K562 (cell line): ENCODE measurements around the gene S100A1. TPM values are rescaled to one million over a fixed set of nuclear protein-coding genes. Genes with fewer than 3 reads are reported as not detected.

Source experiments
- ATAC-seq: fragments of 200-7000 bp; cut with Tn5 transposase; 3 replicates; pipeline ENCODE4 v1.9.1; 2020; ENCODE audit warnings: moderate library complexity
- BruUV-seq: library from RNA; stranded (reverse); fragments of 400-500 nt; replicated peaks from 2 replicates; lab custom pipeline; 2021; lab: Mats Ljungman, UMichigan
- CTCF ChIA-PET: fragments of 300-600 bp; formaldehyde crosslinking; extraction: SDS; loops from one replicate; lab custom pipeline; 2021; ENCODE audit warnings: low intra/inter-chr PET ratio; lab: Yijun Ruan, JAX
- POLR2A ChIA-PET: fragments of 300-600, 350-650 bp; sonication (Branson Sonifier 250); formaldehyde crosslinking; extraction: SDS; loops from one replicate; lab custom pipeline; 2021; ENCODE audit warnings: antibody characterized with exemption, inconsistent platforms; lab: Yijun Ruan, JAX
- DNase-seq, 4 experiments: peaks; one replicate each; pipeline versions ENCODE4 v3.0.0 to v3.0.0-alpha.2; 2011 to 2018; ENCODE audit warnings: low spot score in 3 of 4, mixed read lengths in 3 of 4; ENCODE audit errors: extremely low read depth in 1 of 4
- FAIRE-seq: peaks from 2 replicates; lab custom pipeline; 2011; peaks lifted over from hg19 to GRCh38; lab: Jason Lieb, UNC
- H2AFZ ChIP-seq: 2 replicates; pipeline ENCODE4 v1.6.0; 2011; ENCODE audit warnings: low read depth, low read length, control low read depth, inconsistent platforms
- H3K27ac ChIP-seq: fragments of 200-600 bp; 3 replicates; pipeline ENCODE4 v1.8.0; 2011; ENCODE audit warnings: low read depth, mild to moderate bottlenecking, control low read depth, inconsistent platforms, low read length, moderate library complexity, mixed read lengths; ENCODE audit errors: extremely low read depth
- H3K27me3 ChIP-seq, 2 experiments: fragments of 300-600 bp in 1 of 2; 2 replicates in 1 of 2; 3 replicates in 1 of 2; pipeline versions ENCODE4 v1.6.0 to v1.8.0; 2011; ENCODE audit warnings: inconsistent platforms in 2 of 2, low read length in 2 of 2, mild to moderate bottlenecking in 1 of 2, mixed read lengths in 1 of 2, moderate library complexity in 1 of 2; ENCODE audit not compliant: control insufficient read depth in 2 of 2, insufficient read depth in 2 of 2
- H3K36me3 ChIP-seq: fragments of 300-600 bp; 3 replicates; pipeline ENCODE4 v1.8.0; 2011; ENCODE audit warnings: mild to moderate bottlenecking, low read length, inconsistent platforms; ENCODE audit not compliant: control insufficient read depth, insufficient read depth
- H3K4me1 ChIP-seq, 2 experiments: fragments of 200-600 bp in 1 of 2; replicated peaks in 1 of 2; 2 replicates in 1 of 2; 3 replicates in 1 of 2; pipeline versions ENCODE4 v1.5.1 to v1.8.0; 2011; ENCODE audit warnings: inconsistent platforms in 2 of 2, low read length in 2 of 2, mild to moderate bottlenecking in 1 of 2, mixed read lengths in 1 of 2, moderate library complexity in 1 of 2; ENCODE audit not compliant: control insufficient read depth in 2 of 2, insufficient read depth in 2 of 2
- H3K4me2 ChIP-seq: 2 replicates; pipeline ENCODE4 v1.6.1; 2011; ENCODE audit warnings: low read length, control low read depth, inconsistent platforms, mixed read lengths; ENCODE audit not compliant: insufficient read depth
- H3K4me3 ChIP-seq: fragments of 200-600 bp; sonication (generic), shearing (Covaris generic); 2 replicates; pipeline ENCODE4 v1.5.1; 2016; ENCODE audit warnings: control low read depth, inconsistent platforms
- H3K79me2 ChIP-seq: fragments of 200-600 bp; 3 replicates; pipeline ENCODE4 v1.8.0; 2011; ENCODE audit warnings: low read length, inconsistent platforms; ENCODE audit not compliant: control insufficient read depth, insufficient read depth
- H3K9ac ChIP-seq, 2 experiments: 2 replicates each; pipeline versions ENCODE4 v1.6.0 to v1.6.1; 2011; ENCODE audit warnings: low read depth in 2 of 2, low read length in 2 of 2, control low read depth in 1 of 2, inconsistent platforms in 1 of 2, mild to moderate bottlenecking in 1 of 2, mixed read lengths in 1 of 2; ENCODE audit not compliant: insufficient read depth in 1 of 2
- H3K9me1 ChIP-seq: one replicate; pipeline ENCODE4 v1.6.0; 2011; ENCODE audit warnings: inconsistent platforms, mild to moderate bottlenecking, low read length, moderate library complexity; ENCODE audit not compliant: control insufficient read depth, insufficient read depth
- H3K9me3 ChIP-seq: replicated peaks from 2 replicates; pipeline ENCODE4 v1.5.1; 2011; ENCODE audit warnings: low read depth, low read length, inconsistent platforms; ENCODE audit not compliant: control insufficient read depth, insufficient read depth
- H4K20me1 ChIP-seq: replicated peaks from 2 replicates; pipeline ENCODE4 v1.6.1; 2011; ENCODE audit warnings: low read length, inconsistent platforms, mixed read lengths; ENCODE audit not compliant: control insufficient read depth, insufficient read depth
- ASH1L ChIP-seq: fragments of 450-650 bp; IDR thresholded peaks from 2 replicates; pipeline ENCODE4 v1.6.1; 2018; ENCODE audit warnings: borderline replicate concordance, mild to moderate bottlenecking, low read depth; ENCODE audit not compliant: partially characterized antibody
- COPS2 ChIP-seq: fragments of 450-650 bp; conservative IDR thresholded peaks from 2 replicates; pipeline ENCODE4 v1.6.1; 2016; ENCODE audit warnings: mild to moderate bottlenecking, moderate library complexity
- CREB1 ChIP-seq, 2 experiments: sonication (generic) in 1 of 2; formaldehyde crosslinking in 1 of 2; IDR thresholded peaks; 2 replicates each; pipeline versions ENCODE4 v1.6.1 to v1.8.0; 2012 to 2022; ENCODE audit warnings: inconsistent platforms in 1 of 2, mild to moderate bottlenecking in 1 of 2, missing genetic modification reagents in 1 of 2, moderate library complexity in 1 of 2
- CREBBP ChIP-seq: IDR thresholded peaks from one replicate; pipeline ENCODE4 v1.6.1; 2012; ENCODE audit warnings: low read depth, mild to moderate bottlenecking, control low read depth, inconsistent platforms, low read length
- DPF2 ChIP-seq: fragments of 450-650 bp; IDR thresholded peaks from 2 replicates; pipeline ENCODE4 v1.6.1; 2016
- EP400 ChIP-seq: fragments of 450-650 bp; IDR thresholded peaks from 2 replicates; pipeline ENCODE4 v1.6.1; 2017; ENCODE audit warnings: antibody characterized with exemption, mild to moderate bottlenecking, moderate library complexity
- HDAC8 ChIP-seq: fragments of 450-650 bp; IDR thresholded peaks from 2 replicates; pipeline ENCODE4 v1.6.1; 2016; ENCODE audit warnings: mild to moderate bottlenecking, missing genetic modification characterization, moderate library complexity, missing compliant biosample characterization
- MAZ ChIP-seq, 2 experiments: fragments of 450-650 bp in 1 of 2; sonication (generic) in 1 of 2; formaldehyde crosslinking; IDR thresholded peaks in 1 of 2; conservative IDR thresholded peaks in 1 of 2; 2 replicates each; pipeline versions ENCODE4 v1.4.0 to v1.5.0; 2020; ENCODE audit warnings: mild to moderate bottlenecking in 1 of 2, missing genetic modification reagents in 1 of 2
- MIER1 ChIP-seq: fragments of 450-650 bp; IDR thresholded peaks from 2 replicates; pipeline ENCODE4 v1.6.1; 2016; ENCODE audit warnings: antibody characterized with exemption, mild to moderate bottlenecking, low read depth
- MYC ChIP-seq, 2 experiments: fragments of 250-450 bp in 1 of 2; sonication (Bioruptor Pico) in 1 of 2; IDR thresholded peaks; 2 replicates each; pipeline versions ENCODE4 v1.5.1 to v1.6.1; 2012 to 2021; ENCODE audit warnings: low read depth in 2 of 2, borderline replicate concordance in 1 of 2, improper control_type of control experiment in 1 of 2, low read length in 1 of 2, mild to moderate bottlenecking in 1 of 2, moderate library complexity in 1 of 2
- PHF20 ChIP-seq: fragments of 450-650 bp; IDR thresholded peaks from 2 replicates; pipeline ENCODE4 v1.6.1; 2018; ENCODE audit not compliant: partially characterized antibody
- SMARCB1 ChIP-seq: IDR thresholded peaks from 2 replicates; pipeline ENCODE4 v1.6.1; 2011; ENCODE audit warnings: improper control_type of control experiment, low read depth; ENCODE audit not compliant: insufficient read length
- STAT5A ChIP-seq: IDR thresholded peaks from 2 replicates; pipeline ENCODE4 v1.6.1; 2012; ENCODE audit warnings: low read length, inconsistent platforms, borderline replicate concordance
- ZBTB1 ChIP-seq: sonication (generic); formaldehyde crosslinking; IDR thresholded peaks from 2 replicates; pipeline ENCODE4 v1.8.1; 2023; ENCODE audit warnings: missing genetic modification reagents, low read depth, mild to moderate bottlenecking, borderline replicate concordance
- ZFPM2 ChIP-seq: fragments of 250-450 bp; sonication (Bioruptor Pico); IDR thresholded peaks from 2 replicates; pipeline ENCODE4 v1.5.1; 2022; ENCODE audit warnings: mild to moderate bottlenecking
- ZNF507 ChIP-seq: conservative IDR thresholded peaks from 2 replicates; pipeline ENCODE4 v1.6.1; 2017; ENCODE audit warnings: missing genetic modification characterization, missing compliant biosample characterization
- ZNF780A ChIP-seq: fragments of 250-450 bp; sonication (Bioruptor Pico); IDR thresholded peaks from 2 replicates; pipeline ENCODE4 v1.5.0; 2021; ENCODE audit warnings: mild to moderate bottlenecking
- WGBS: fragments of 100-300 bp; shearing (Covaris generic); methylation state at CpG from one replicate; pipeline ENCODE4 v1.1.6; 2016; ENCODE audit warnings: low coverage, mixed read lengths; ENCODE audit not compliant: insufficient coverage; ENCODE audit errors: missing lambda C conversion rate; 5-methylcytosine and 5-hydroxymethylcytosine counted together
- in situ Hi-C: fragments of 300-500 bp; cut with MboI; formaldehyde crosslinking; loops from 4 replicates; pipeline ENCODE4 v1.15.0; 2018; ENCODE audit warnings: inconsistent platforms, mixed read lengths
- intact Hi-C: fragments of 100-400 bp; cut with micrococcal nuclease; formaldehyde crosslinking; loops from 2 replicates; pipeline ENCODE4 v1.14.2; 2022
- polyA plus RNA-seq, 8 experiments: library from polyadenylated mRNA; depleted of rRNA in 4 of 8; stranded (reverse) in 5 of 8; unstranded in 3 of 8; fragments of >200 nt; fragmentation: Nextera tagmentation in 2 of 8; fragmentation: Illumina TruSeq in 1 of 8; extraction: Ambion mirVana in 2 of 8; extraction: Trizol in 1 of 8; gene quantifications; 2 replicates each; pipeline versions ENCODE4 v1.2.1 to v1.2.3, GENCODE V29; 2011 to 2014; ENCODE audit warnings: inconsistent platforms in 1 of 8, missing spikeins in 1 of 8
- total RNA-seq, 7 experiments: library from RNA; depleted of rRNA in 6 of 7; stranded (reverse); fragments of >200 nt in 6 of 7; fragmentation: Illumina TruSeq in 2 of 7; extraction: Trizol in 2 of 7; gene quantifications; 2 replicates each; pipeline versions ENCODE4 v1.2.1 to v1.2.3, GENCODE V29; 2011 to 2021; ENCODE audit warnings: low replicate concordance in 1 of 7
- TF ChIP-seq, protein P1 (sequence below): fragments of 250-450 bp; sonication (Bioruptor Pico); IDR thresholded peaks from 2 replicates; pipeline ENCODE4 v1.6.1; 2021; ENCODE audit warnings: mild to moderate bottlenecking

S100A1 gene
- total and polyA plus RNA-seq, 9 of the 15 experiments (the other 6 are each of a cell fraction or from before 2014, with no cell fraction given), result 0.44 to 30.1 (median 12.7) TPM

DNA sequence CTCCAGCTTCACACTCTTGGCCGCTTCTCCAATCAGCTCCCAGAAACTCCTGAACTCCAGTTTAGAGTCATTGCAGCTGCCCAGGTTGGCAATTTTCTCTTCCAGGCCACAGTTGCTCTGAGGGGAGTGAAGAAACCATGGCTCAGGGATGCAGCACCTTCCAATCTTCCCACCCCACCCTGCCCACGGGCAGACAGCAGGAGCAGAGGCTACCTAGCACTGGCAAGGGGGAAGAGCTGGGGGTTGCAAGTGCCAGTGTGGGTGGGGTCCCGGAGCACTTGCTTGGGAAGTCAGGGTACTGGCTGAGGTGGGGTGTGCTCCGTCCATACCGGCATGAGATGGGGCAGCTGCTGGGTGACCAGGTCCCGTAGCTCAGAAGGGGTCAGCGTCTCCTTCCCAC, 13.3 kb upstream of the S100A1 start:
- Histone ChIP-seq H3K27me3 (no peaks in the 10 kb centered on the region), H3K9me3 (no peaks in the 10 kb centered on the region), H4K20me1 (no peaks in the 10 kb centered on the region), H3K4me1 (peaks cover 23 to 41% of the 10 kb centered on the region in 2 experiments), H3K9ac (no peak overlapping the region)
- FAIRE-seq, result no peak
- WGBS, result 70% methylated on average over 7 of the region's 7 CpGs
- no peak for DNase-seq
- in situ Hi-C loops, result no loop called here
- no peak for ATAC-seq
- TF ChIP-seq ASH1L (no peak), MAZ (CRISPR knock-in tag; conservative IDR thresholded peaks at IDR 0.05 in 1 of 2, IDR thresholded peaks at IDR 0.05 in 1 of 2) (no peak), PHF20 (no peak), CREB1 (IDR thresholded peaks at IDR 0.05) (no peak), CREB1 (CRISPR knock-in tag; IDR thresholded peaks at IDR 0.05) (no peak), ZBTB1 (CRISPR knock-in tag) (no peak), COPS2 (no peak), ZNF507 (tag) (no peak), MIER1 (no peak), HDAC8 (tag) (no peak), DPF2 (no peak), CREBBP (no peak), ZFPM2 (CRISPR knock-in tag) (no peak), EP400 (no peak), ZNF780A (CRISPR knock-in tag) (no peak), MYC (IDR thresholded peaks at IDR 0.05; ENCODE audit: low read depth, low read length) (no peak), MYC (CRISPR knock-in tag; IDR thresholded peaks at IDR 0.05; ENCODE audit: borderline replicate concordance, low read depth) (no peak), STAT5A (no peak), SMARCB1 (no peak)
- TF ChIP-seq, protein P1, sequence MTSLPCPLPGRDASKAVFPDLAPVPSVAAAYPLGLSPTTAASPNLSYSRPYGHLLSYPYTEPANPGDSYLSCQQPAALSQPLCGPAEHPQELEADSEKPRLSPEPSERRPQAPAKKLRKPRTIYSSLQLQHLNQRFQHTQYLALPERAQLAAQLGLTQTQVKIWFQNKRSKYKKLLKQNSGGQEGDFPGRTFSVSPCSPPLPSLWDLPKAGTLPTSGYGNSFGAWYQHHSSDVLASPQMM (CRISPR knock-in tag), result no peak
- TF ChIP-seq, all 486 proteins: peak for 0
- Histone ChIP-seq H3K4me2 (no peak overlapping the region), H3K27ac (no peak overlapping the region), H3K9me1 (no peaks in the 10 kb centered on the region), H3K36me3 (no peaks in the 10 kb centered on the region), H3K4me3 (no peak overlapping the region), H3K79me2 (no peaks in the 10 kb centered on the region), H2AFZ (no peak overlapping the region)
- CTCF ChIA-PET, result no interaction called here
- POLR2A ChIA-PET, result interaction anchor here (0.8 to 6.8 kb wide), 5 partner anchors 9 to 258 kb away, joined by 3 to 70 read pairs (median 4); partner anchors contain the start of genes S100A1 and S100A13
- BruUV-seq, result no TSS peak
- intact Hi-C loops, result no loop called here
